Panc1 (cell line): Measurements from ENCODE around the gene TMEM92. TPM values are rescaled to one million over a fixed set of nuclear protein-coding genes. Genes with fewer than 3 reads are reported as not detected.

Experiments
- ATAC-seq: fragments of 200-7000 bp; cut with Tn5 transposase; 2 replicates; pipeline ENCODE4 v1.9.1; 2020; ENCODE audit warnings: mild to moderate bottlenecking, moderate library complexity
- BruUV-seq: library from RNA; stranded (reverse); fragments of 400-500 nt; replicated peaks from 2 replicates; lab custom pipeline; 2021; lab: Mats Ljungman, UMichigan
- CTCF ChIA-PET: fragments of 300-600 bp; sonication (Branson Sonifier 250); formaldehyde crosslinking; loops from one replicate; lab custom pipeline; 2022; ENCODE audit warnings: antibody characterized with exemption; lab: Charles Lee
- POLR2A ChIA-PET: fragments of 300-600 bp; sonication (Branson Sonifier 250); formaldehyde crosslinking; loops from one replicate; lab custom pipeline; 2022; ENCODE audit warnings: antibody characterized with exemption; lab: Charles Lee
- DNase-seq: peaks from one replicate; pipeline ENCODE4 v3.0.0-alpha.2; 2010; ENCODE audit warnings: low read depth, low spot score
- H3K27ac ChIP-seq: 2 replicates; pipeline ENCODE4 v1.5.1; 2011; ENCODE audit warnings: mild to moderate bottlenecking, low read length, inconsistent platforms
- H3K27me3 ChIP-seq: fragments of 200-500 bp; sonication (Bioruptor generic); 2 replicates; pipeline ENCODE4 v1.6.0; 2014; ENCODE audit warnings: low read length, inconsistent platforms; ENCODE audit not compliant: control insufficient read depth, insufficient read depth
- H3K36me3 ChIP-seq: fragments of 200-500 bp; sonication (Bioruptor generic); 2 replicates; pipeline ENCODE4 v1.5.1; 2014; ENCODE audit warnings: inconsistent platforms, mild to moderate bottlenecking, low read length, moderate library complexity; ENCODE audit not compliant: control insufficient read depth, insufficient read depth
- H3K4me1 ChIP-seq: 2 replicates; pipeline ENCODE4 v1.5.1; 2011; ENCODE audit warnings: inconsistent platforms, mild to moderate bottlenecking, low read length, moderate library complexity; ENCODE audit not compliant: control insufficient read depth, insufficient read depth
- H3K4me3 ChIP-seq, 2 experiments: 2 replicates each; pipeline ENCODE4 v1.5.1; 2011 to 2012; ENCODE audit warnings: low read depth in 2 of 2, low read length in 2 of 2, mild to moderate bottlenecking in 2 of 2, inconsistent platforms in 1 of 2, moderate library complexity in 1 of 2
- H3K9me3 ChIP-seq: fragments of 200-500 bp; sonication (Bioruptor generic); 2 replicates; pipeline ENCODE4 v1.5.1; 2014; ENCODE audit warnings: low read depth, mild to moderate bottlenecking, inconsistent platforms, low read length, moderate library complexity; ENCODE audit not compliant: control insufficient read depth, insufficient read depth
- POLR2AphosphoS5 ChIP-seq: IDR thresholded peaks from 2 replicates; pipeline ENCODE4 v1.6.1; 2012; ENCODE audit warnings: mild to moderate bottlenecking, low read depth, low read length, moderate library complexity
- REST ChIP-seq, 2 experiments: IDR thresholded peaks; 2 replicates each; pipeline ENCODE4 v1.6.1; 2011 to 2012; ENCODE audit warnings: low read depth in 2 of 2, control low read depth in 1 of 2, low read length in 1 of 2, mild to moderate bottlenecking in 1 of 2, moderate library complexity in 1 of 2; ENCODE audit not compliant: insufficient read depth in 1 of 2
- SIN3A ChIP-seq: IDR thresholded peaks from 2 replicates; pipeline ENCODE4 v1.6.1; 2012; ENCODE audit warnings: low read depth, mild to moderate bottlenecking, low read length, moderate library complexity, borderline replicate concordance; ENCODE audit not compliant: insufficient read depth
- TCF7L2 ChIP-seq: IDR thresholded peaks from 2 replicates; pipeline ENCODE4 v1.6.1; 2011; ENCODE audit warnings: mild to moderate bottlenecking, low read depth, low read length, inconsistent platforms
- in situ Hi-C: cut with HindIII; loops from 2 replicates; pipeline ENCODE4 v1.10.0; 2016; ENCODE audit warnings: low sequenced_read_pairs, low pct_unique_long_range_greater_than_20kb
- intact Hi-C: fragments of 100-400 bp; cut with micrococcal nuclease; formaldehyde crosslinking; loops from one replicate; pipeline ENCODE4 v1.10.0; 2022; ENCODE audit not compliant: unreplicated experiment
- total RNA-seq: library from RNA; stranded (reverse); gene quantifications from one replicate; pipeline ENCODE4 v1.2.1, GENCODE V29; 2021; ENCODE audit not compliant: unreplicated experiment
- TF ChIP-seq, protein P1 (sequence below): fragments of 450-650 bp; IDR thresholded peaks from 2 replicates; pipeline ENCODE4 v1.5.1; 2017; ENCODE audit warnings: mild to moderate bottlenecking

TMEM92 gene
- total RNA-seq, 1 experiment from 2014 or later, result 0.54 TPM

DNA sequence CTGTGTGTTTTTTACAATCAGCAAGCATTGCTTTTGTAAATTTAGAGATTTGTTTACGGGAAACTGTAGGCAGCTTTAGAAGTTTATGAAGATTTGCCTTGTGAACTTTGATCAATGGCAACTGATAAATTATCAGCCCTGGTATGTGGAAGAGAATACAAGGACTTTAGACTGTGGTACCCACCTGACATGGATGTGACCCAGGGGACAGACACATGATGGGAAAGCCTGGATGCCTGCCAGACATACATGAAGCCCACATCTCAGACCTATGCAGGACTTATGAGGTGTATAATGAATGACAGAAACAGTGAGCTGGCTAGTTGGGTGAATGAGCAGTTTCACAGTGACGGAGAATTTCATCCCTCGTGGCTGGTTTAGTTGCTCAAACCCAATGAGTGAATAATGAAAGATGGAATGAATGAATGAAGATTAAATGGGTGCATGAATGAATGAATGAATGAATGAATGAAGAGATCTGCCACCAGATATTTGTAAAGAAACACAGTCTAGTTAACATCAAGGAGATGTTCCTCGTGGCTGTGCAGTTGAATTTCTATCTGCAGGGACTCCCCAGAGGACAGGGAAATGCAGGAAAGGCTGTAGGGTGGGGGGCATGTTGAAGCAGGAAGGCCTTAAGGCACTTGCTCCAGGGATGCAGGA lies 7.6 kb downstream of the TMEM92 start:
- Histone ChIP-seq H3K36me3 (no peaks in the 10 kb centered on the region), H3K4me3 (no peak overlapping the region), H3K9me3 (no peaks in the 10 kb centered on the region), H3K27ac (no peak overlapping the region), H3K4me1 (no peaks in the 10 kb centered on the region), H3K27me3 (no peaks in the 10 kb centered on the region)
- ChIA-PET CTCF (interaction anchor here (1.0 kb wide), 1 partner anchor 9 kb away, joined by 3 read pairs; no protein-coding TSS in a partner anchor), POLR2A (interaction anchor here (0.7 to 1.2 kb wide), 2 partner anchors 10 to 998 kb away, joined by 3 read pairs; no protein-coding TSS in a partner anchor)
- in situ Hi-C loops, result no loop called here
- no peak for TF ChIP-seq POLR2AphosphoS5
- no peak for TF ChIP-seq TCF7L2
- TF ChIP-seq, protein P1, sequence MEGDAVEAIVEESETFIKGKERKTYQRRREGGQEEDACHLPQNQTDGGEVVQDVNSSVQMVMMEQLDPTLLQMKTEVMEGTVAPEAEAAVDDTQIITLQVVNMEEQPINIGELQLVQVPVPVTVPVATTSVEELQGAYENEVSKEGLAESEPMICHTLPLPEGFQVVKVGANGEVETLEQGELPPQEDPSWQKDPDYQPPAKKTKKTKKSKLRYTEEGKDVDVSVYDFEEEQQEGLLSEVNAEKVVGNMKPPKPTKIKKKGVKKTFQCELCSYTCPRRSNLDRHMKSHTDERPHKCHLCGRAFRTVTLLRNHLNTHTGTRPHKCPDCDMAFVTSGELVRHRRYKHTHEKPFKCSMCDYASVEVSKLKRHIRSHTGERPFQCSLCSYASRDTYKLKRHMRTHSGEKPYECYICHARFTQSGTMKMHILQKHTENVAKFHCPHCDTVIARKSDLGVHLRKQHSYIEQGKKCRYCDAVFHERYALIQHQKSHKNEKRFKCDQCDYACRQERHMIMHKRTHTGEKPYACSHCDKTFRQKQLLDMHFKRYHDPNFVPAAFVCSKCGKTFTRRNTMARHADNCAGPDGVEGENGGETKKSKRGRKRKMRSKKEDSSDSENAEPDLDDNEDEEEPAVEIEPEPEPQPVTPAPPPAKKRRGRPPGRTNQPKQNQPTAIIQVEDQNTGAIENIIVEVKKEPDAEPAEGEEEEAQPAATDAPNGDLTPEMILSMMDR, result no peak
- no peak for TF ChIP-seq REST (IDR thresholded peaks at IDR 0.05; ENCODE audit: insufficient read depth in 1 of 2, low read depth in 2 of 2, low read length in 1 of 2)
- no peak for TF ChIP-seq SIN3A
- DNase-seq (no peak), ATAC-seq (no peak)
- intact Hi-C loops, result no loop called here
- BruUV-seq, result no TSS peak

DNA sequence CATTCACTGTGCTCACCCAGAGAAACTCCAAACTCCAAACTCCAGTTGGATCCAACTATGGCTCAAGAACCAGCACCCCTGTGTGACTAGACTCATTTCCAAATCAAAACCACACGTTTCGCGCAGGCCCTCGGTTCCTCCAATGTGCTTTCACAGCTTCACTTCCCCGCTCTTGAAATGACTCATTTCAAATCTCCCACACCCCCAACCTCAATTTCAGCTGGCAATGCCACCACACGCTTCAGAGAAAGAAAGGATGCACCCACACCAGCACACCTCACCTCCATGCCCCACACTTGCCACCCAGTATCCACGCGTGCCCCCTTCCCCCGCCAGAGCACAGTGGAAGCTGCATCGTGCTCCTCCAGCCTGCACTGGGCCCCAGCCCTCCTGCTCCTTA lies 9.0 kb downstream of the TMEM92 start:
- ChIA-PET CTCF (no interaction called here), POLR2A (no interaction called here)
- TF ChIP-seq, protein P1, result no peak
- TF ChIP-seq TCF7L2 (no peak), REST (IDR thresholded peaks at IDR 0.05; ENCODE audit: insufficient read depth in 1 of 2, low read depth in 2 of 2, low read length in 1 of 2) (no peak), SIN3A (no peak), POLR2AphosphoS5 (no peak)
- intact Hi-C loops (no loop called here), in situ Hi-C loops (no loop called here)
- DNase-seq (no peak), ATAC-seq (no peak)
- BruUV-seq, result no TSS peak
- Histone ChIP-seq H3K27ac (no peak overlapping the region), H3K27me3 (no peaks in the 10 kb centered on the region), H3K4me3 (no peak overlapping the region), H3K36me3 (no peaks in the 10 kb centered on the region), H3K4me1 (no peaks in the 10 kb centered on the region), H3K9me3 (no peaks in the 10 kb centered on the region)
